ENCODE measurements around the gene TRIM63.

- TF ChIP-seq CTCF (conservative IDR thresholded peaks at IDR 0.05; ENCODE audit: low read length) (no peak), EZH2phosphoT487 (IDR thresholded peaks at IDR 0.05; ENCODE audit: borderline replicate concordance, low read depth, low read length) (no peak)
Observed at GRCh38 chr1:26019641-26020315, 47.7 kb downstream of the TRIM63 start.

Measured in OCI-LY7 (cell line).